Activated gamma-delta T cell treated with anti-CD3 and anti-CD28 coated beads, Interleukin-2, amount 50 U/mL, for 16 hours (primary cell): ENCODE results near the gene FBXO31.

Experiments
- DNase-seq: peaks from one replicate; pipeline ENCODE4 v3.0.0-alpha.2; 2020; ENCODE audit warnings: low read depth

FBXO31 gene

DNA sequence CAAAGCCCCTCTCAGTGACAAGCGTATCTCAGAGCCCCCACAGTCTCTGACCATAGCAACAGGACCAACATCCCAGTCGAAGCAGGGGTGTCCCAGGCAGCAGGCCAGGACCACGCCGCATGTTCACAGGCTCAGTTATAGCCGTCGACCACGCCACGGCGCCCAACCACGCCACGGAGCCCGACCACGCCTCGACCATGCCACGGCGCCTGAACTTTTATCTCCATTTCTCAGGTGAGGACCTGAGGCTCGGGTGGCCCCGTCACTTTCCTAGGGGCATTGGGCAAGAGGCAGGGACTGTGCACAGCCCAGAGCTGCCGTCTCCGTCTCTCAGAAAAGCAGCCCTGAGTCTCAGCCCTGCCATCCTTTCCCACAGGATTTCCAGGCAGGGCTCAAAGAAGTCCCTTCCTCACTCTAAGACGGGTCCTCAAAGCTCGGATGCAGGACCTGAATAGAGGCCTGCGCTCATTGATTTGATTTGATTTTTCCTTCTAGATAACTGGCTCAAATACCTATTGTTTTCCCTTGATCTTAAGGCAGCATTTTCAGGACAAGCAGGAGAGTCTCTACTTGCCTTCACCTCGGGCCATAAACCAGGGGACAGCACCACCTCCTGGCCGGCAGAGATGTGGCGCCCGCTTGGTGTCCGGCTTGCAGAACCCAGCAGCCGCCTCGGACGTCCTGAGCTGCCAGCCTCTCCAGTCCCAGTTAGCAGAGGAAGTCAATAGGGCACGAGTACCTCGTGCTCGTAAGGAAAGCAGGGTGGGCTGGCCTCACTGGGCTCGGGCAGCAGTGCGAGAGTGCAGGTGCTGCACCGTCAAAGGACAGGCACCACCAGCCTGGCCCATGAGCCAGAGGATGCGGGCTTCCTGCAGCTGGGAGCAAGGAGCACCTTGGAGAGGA, 105.1 kb downstream of the FBXO31 start:
- no peak for DNase-seq
